Astrocyte of the hippocampus (primary cell): ENCODE measurements around the gene FAM13C.
"Not testable (repeated sequence)": the region's sequence is repeated elsewhere in the genome, so short reads cannot be mapped to it uniquely, and the experiment has no call there.

Source experiments
- DNase-seq: peaks from one replicate; pipeline ENCODE4 v3.0.0; 2011; ENCODE audit warnings: low read depth, low spot score

The FAM13C gene

DNA sequence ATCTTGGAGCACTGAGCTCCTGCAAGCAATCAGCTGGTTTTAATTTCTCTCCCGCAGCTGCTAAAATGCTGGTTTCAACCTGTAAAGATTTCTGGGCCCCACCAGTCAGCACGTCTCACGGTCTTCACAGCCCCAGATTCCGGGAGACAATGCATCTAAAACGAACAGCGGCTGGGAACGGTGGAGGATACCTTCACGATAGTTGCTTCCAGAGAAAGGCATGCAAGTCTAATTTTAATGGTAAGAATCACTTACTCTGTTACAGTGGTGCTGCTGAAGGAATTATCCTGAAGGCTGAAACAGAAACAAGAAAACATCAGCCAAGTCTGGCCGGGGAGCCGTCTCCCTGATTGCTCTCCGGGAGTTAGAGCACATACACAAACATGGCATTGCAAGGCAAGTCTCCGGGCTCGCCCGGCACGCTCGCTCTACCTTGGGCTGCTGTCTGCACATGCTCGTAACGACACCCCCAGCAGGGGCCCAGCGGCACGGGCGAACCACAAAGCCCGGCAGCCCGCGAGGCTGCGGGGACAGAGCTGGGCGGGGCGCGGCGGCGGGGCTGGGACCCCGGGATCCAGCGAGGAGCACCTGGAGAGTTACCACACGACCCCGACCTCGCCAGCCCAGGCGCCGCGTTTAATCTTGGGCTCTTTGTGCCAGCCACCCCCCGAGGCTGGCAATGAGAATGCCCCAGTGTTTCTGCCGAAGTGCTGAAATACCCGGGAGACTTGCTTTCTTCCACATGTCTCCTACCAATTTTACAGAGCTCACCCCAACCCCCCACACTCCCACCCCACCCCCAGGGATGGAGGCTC, at the start of gene FAM13C:
Gene FAM13C (minus strand): TSS at position 406 of the 815 bp plus-strand sequence. CDS start 89 bp downstream, at position 317.
- DNase-seq, result peak; percentile 84

DNA sequence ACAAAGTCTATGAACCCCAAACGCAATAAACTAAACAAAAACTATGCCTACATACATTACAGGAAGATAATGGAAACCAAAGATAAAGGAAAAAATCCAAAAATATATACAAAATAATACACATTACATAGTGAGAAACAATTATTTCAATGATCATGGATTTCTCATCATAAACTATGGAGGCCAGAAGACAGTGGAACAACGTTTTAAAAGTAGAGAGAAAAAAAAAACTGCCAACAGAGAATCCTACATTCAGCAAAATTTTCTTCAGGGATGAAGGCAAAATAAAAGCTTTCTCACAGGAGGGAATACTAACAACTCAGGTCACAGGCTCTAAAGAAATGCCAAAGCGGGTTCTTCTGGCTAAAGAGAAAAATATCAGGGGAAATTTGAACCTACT, 42.9 kb upstream of the FAM13C start:
- no peak for DNase-seq

DNA sequence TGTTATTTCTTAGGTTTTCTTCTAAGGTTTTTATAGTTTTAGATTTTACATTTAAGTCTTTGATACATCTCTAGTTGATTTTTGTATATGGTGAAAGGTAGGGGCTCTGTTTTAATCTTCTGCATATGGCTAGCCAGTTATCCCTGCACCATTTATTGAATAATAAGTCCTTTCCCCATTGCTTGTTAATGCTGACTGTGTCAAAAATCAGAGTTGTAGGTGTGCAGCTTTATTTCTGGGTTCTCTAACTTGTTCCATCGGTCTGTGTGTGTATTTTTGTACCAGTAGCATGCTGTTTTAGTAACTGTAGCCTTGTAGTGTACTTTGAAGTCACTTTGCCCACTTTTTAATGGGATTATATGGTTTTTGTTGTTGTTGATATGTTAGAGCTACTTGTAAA, 37.9 kb upstream of the FAM13C start:
- no peak for DNase-seq

DNA sequence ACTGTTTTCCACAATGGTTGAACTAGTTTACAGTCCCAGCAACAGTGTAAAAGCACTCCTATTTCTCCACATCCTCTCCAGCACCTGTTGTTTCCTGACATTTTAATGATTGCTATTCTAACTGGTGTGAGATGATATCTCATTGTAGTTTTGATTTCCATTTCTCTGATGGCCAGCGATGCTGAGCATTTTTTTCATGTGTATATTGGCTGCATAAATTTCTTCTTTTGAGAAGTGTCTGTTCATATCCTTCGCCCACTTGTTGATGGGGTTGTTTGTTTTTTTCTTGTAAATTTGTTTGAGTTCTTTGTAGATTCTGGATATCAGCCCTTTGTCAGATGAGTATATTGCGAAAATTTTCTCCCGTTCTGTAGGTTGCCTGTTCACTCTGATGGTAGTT, 37.0 kb upstream of the FAM13C start:
- not testable (repeated sequence) for DNase-seq

DNA sequence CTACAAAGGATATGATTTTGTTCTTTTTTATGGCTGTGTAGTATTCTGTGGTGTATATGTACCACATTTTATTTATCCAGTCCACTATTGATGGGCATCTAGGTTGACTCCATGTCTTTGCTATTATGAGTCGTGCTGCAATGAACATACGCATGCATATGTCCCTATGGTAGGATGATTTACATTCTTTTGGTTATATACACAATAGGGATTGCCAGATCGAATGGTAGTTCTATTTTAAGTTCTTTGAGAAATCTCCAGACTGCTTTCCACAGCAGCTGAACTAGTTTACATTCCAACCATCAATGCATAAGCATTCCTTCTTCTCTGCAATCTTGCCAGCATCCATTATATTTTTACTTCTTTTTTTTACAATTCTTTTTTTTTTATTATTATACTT, 35.6 kb upstream of the FAM13C start:
- DNase-seq, result no peak

DNA sequence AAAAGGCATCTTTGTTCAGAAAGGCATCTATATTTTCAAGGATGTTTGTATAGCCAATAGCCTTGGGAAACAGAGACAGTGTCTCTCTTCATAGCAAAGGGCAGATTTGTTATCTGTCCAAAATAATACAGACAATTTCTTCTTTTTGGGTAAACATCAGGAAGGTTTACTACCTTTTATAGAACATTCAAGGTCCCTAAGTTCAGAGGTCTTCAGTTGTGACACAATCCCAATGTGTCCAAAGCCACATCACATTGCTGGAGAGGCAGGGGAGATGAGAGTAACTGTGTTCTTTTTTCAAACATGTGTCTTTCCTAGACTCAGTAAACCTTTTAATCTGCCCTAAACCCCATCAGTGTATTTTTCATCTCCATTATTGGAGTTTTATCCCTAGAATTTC, 33.6 kb upstream of the FAM13C start:
- DNase-seq, result no peak

DNA sequence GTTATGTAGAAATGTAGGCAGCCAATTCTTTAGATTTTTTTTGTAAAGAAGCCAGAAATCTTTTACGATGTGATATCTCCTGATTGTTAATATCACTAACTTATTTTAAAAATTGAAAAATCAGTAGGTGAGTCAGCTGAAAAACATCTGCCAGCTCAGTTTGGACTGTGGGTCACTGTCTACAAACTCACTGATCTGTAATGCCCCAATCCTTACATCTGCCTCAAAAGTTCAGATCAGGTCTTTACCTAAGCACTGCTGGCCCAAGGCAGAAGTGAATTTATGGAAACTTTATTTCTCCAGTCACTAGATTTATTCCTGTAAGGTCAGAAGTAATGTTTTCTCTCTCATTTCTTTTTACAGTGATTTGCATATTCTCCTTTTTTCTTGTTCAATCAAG, 31.0 kb upstream of the FAM13C start:
- no peak for DNase-seq

DNA sequence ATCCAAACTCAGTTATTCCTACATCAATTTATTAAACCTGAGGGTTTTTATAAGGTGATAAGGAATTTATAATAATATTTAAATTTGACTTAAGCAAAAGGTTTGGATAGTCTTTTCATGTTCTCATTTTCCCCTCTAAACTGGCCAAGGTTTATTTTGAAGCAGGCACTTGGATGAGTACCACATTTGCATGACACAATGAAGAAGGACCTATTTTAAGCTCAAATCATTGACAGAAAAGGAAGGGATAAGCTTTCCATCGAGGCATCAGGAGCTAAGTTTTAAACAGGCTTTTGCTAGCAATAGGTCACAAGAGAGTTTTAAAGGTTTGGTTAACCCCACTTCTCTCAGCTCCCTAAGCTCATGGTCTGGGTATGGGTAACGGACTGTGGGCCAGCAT, 28.7 kb upstream of the FAM13C start:
- no peak for DNase-seq

DNA sequence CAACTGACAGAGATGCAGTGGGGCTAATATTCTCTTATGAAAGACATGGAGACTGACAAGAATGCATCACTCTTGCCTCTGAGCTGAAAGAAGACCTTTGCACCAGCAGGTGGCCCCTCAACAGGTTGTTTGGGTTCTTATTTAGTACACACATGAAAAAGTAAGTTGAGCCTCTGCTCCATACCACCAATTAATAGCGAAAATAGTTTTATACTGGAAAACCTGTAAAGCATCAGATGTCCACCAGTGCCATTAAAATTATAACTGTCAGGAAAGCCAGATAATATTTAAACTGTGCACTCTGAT, 26.3 kb upstream of the FAM13C start:
- DNase-seq, result no peak

DNA sequence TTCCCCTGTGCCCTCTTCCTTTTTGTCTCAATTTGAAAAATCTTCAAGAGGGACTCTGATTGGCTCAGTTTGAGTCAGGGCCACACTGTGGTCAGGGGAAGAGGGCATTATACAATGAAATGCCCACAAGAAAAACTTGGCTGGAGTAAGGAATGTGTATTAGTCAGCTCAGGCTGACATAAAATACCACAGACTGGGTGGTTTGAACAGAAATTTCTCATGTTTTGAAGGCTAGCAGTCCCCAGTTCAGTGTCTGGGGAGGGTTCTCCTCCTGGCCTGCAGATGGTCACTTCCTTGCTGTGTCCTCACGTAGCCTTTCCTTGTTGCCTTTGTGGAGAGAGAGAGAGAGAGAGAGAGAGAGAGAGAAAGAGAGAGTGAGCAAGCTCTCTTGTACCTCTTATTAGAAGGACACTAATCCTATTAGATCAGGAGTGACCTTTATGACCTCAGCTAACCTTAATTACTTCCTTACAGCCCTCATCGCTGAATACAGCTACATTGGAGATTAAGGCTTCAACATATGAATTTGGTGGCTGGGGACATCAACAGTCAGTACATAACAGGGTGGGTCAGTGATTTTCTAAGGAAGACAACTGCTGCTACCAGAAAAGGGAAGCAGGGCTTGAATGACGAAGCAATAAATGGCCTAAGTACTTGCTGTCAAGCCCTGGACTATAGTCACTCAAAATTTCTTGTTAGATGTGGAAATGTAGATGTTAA, 25.8 kb upstream of the FAM13C start:
- DNase-seq, result peak; percentile 97

DNA sequence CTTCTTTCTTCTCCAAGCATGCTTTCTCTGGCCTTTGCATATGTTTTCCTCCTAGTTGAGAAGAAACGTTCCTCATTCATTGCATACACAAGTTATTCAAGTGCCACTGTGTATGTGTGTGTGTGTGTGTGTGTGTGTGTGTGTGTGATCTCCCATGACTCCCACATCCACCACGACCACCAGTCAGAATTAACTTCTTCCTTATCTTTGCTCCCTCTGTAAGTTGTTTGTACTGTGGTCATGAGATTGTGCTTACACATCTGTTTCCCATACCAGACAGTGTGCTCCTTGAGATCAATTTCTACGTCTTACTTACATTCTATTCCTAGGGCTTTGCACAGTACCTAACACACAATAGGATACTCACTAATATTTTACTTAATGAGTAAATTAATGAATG, 22.4 kb upstream of the FAM13C start:
- DNase-seq, result no peak

DNA sequence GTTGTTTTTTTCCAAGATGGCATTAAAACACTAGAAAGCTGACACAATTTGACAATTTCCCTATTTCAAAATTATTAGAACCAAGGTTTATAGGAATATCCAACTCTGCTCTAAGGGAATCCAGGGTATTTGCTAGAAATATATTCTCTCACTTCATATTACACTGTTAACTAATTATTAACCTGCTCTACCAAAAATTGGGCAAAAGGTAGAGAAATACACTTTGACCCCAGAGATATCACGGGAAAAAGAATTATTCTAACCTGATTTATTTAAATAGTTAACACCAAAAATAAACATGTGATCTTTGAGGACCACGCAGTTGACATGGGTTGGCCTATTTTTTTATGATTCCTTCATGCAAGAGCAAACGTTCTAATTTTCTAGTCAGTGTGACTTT, 21.6 kb upstream of the FAM13C start:
- no peak for DNase-seq

DNA sequence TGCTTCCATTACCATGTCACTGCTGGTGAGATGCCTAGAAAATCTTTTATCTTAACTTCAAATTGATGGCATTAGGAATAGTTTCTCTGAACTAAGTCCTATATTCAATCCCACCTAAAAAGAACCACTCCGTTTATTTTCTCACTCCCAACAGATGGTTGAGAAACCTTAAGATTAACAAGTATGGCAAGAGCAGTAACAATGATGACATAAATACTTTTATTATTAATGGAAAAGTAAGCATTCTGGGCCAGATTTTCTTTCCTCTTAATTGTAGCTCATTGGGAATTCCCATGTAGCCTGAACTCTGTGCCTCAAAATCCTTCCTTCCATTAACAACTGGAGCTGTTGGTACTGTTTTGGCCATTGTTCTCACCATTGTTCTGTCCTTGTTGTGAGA, 21.1 kb upstream of the FAM13C start:
- no peak for DNase-seq

DNA sequence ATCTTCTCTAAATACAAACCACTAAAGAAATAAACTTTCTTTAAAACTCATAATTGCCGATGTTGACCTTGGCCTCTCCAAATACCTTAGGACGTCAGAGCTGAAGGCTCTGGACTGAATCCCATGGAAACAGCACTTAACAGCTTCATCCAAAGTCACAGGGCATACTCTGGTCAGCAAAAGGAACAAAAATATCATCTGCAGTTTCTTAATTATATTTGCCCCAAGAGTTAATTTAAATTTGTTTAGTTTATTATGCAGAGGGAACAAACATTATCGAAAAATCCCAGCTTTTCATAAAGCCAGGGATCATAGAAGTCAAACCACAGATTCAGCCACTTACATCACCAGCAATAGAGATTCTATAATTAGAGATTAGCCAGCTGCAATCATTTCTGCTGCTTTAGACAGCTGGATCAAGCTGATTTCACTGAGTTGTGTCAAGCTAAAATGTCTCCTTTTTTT, 20.5 kb upstream of the FAM13C start:
- peak; percentile 37 for DNase-seq

DNA sequence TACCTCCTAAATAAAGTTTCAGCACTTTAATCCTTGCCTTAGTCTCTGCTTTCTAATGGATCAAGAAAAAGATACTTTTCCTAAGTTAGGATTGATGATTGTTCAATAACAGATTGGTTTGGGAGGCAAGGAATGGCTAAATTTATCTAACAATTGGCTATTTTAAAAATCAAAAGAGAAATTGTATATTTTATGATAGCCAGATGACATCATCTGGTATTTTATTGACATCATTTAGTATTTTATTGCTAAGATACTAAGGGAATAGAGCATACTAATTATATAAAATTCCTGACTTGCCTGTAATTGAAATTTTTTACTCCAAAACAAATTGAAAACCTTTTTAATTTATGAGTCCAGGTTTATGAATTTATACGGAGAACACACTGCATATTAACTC, 19.3 kb upstream of the FAM13C start:
- DNase-seq, result no peak

DNA sequence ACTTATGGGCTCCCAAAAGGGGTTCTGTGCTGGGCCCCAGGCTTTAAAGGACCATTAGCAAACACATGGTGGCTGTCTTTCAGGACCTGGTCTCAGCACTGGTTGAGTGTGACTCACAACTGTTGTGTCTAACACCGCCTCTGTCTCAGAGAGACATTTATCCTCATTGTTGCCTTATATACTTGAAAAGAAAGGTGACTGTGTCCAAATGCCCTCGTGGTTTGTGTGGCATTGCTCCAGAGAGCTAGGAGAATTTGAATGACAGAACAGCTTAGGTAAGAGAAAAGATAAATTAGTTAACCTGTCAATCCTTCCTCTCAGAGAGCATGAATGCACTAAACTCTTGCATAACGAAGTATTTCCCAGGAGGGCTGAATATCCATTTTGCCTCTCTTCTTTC, 14.5 kb upstream of the FAM13C start:
- peak; percentile 67 for DNase-seq

DNA sequence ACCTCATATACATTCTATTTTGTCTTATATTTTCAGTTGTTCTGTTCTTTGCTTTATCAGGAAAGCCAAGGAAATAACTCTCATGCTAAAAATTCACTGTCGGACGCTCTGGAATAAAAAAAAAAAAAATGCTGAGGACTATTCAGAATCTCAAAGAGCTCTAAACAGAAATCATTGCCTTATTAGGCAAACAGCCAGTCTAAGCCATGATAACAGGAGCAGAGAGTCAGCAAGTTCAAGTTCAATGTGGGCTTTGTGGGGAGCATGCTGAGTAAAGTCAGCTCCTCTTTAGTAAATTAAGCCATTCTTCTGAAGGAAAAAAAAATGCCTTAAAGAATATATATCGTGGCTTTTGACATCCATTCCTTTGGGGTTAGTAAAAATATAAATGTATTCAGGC, 13.6 kb upstream of the FAM13C start:
- DNase-seq, result peak; percentile 54

DNA sequence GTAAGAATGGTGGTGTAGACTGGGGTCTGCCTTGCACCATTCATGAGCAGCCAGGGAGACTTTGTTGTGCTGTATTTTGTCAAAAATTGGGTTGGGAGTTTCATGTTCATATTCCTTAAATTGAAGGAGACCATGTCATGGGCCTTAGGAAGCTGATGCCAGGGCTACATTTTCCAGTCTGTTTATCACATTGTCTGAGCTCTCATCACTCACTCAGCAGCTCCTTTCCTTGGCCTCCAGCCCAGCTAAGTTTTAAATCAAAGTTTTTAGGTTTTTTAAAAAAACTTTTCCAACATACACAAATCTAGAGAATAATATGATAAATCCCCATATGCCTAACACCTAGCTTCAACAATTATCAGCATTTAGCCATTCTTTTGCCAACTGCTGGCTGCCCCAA, 12.6 kb upstream of the FAM13C start:
- peak; percentile 37 for DNase-seq

DNA sequence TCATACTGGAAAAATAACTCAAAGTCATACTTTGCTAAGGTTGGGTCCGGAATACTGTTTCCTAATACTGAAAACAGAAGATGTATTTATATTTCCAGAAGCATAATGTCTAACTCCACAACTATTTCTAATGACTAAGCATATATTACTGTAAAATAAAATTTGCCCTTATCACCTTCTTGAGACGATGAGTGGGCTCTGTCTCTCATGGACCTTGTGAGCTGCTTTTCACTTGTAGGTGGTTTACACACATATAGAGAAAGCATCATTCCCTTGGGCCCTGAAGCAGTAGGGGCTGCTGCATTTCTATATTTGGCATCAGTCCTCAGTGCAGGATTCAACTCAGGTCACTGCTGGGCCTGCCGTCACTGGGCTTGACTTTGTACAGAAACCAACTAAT, 10.7 kb upstream of the FAM13C start:
- no peak for DNase-seq

DNA sequence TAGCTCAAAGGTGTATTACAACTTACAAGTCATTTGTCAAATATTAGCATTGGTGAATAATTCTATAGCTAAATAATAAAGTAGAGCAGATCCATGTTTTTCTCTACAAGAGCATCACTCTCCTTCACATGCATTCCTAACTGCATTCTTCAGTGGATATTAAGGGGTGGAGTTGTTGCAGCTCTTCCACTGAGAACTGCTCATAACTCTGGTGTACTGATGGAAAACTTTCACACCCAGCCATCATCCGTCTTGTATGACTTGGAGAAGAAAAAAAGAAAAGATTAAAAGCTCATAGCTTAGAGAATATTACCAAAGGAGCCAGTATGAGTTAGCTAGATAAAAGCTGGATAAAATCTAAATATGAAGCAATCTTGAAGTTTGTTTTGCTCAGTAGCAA, 10.2 kb upstream of the FAM13C start:
- peak; percentile 37 for DNase-seq

DNA sequence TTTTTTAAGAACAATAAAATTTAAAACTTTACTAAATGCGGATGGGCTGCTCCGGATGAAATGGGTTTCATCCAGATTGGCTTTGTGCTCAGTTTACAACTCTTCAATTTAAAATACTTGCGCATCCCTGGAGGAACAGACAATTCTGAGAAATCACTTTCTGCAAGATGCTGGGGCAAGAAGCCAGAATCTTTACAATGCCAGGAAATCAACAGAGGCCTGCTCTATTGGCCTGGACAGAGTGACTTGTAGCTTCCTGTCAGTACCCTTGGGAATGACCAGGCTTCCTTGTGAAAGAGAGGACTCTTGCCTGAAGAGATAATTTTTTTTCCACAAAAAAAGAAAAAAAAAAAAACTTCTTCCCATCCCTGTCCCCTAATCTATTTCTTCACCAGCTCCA, 3.9 kb upstream of the FAM13C start:
- no peak for DNase-seq

DNA sequence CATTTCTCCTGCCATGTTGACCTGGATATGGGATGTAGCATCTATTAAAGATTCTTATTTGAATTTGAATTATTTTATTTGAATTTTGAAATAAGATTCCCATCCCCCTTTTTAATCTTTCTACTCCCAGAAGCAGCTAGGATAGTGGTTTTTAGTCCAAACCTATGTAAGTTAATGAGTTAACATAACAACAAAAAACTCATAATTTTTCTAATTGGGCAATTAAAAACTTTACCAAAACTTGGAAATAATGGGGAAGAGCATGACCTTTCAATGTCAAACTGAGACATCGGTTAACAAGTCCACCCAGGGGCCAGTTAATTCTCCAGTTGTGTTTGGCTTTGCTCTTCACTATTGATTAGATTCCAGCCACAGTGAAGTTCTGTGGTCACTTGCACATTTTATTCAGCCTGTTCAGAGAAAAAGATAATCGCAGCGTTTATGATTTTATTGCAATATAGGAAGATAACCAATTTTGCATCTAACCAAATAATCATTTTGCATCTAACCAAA, 1.2 kb upstream of the FAM13C start:
- no peak for DNase-seq

DNA sequence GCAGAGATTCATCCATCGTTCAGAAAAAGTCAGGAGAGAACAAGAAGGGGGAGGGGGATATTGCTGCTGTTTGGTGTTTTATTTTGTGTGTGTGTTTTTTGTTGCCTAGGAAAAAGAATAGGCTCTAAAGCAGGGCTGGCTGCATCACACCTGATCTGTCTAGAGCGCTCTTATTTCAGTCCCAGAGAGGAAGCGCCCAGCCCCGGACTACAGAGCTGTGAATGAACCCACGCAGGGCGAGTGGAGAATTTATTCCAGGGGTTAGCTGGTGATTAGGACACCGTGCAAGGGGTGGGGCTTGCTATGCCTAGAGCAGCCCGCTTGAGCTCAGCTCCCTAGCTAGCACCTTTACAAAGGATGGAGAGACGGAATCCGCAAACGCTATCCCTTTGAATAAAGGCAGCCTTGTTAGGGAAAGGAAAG, 621 bp upstream of the FAM13C start:
- DNase-seq, result peak; percentile 72
